Central memory CD4-positive, alpha-beta T cell (primary cell): ENCODE data around the gene PCNX1.
"Not testable (repeated sequence)": the region's sequence is repeated elsewhere in the genome, so short reads cannot be mapped to it uniquely, and the experiment has no call there.

Experiments used
- DNase-seq: peaks from one replicate; pipeline ENCODE4 v3.0.0; 2022
- total RNA-seq, 3 experiments: gene quantifications; one replicate each; lab custom pipeline; 2026; lab: John Stamatoyannopoulos, UW

Gene PCNX1
- total RNA-seq, result 94.6 to 473 (median 331) reads per million in 3 experiments

- DNase-seq, result peak; percentile 93
These were observed at the start of gene PCNX1 for GRCh38 chr14:70907176-70907995. TSS of gene PCNX1 (plus strand) at chr14:70907459. CDS start at chr14:70907851, 392 bp downstream.

- no peak for DNase-seq
These were observed 49.8 kb upstream of the PCNX1 start for GRCh38 chr14:70857496-70857890.

GRCh38 chr14:70858641-70859040, 48.6 kb upstream of the PCNX1 start:
- DNase-seq, result no peak

DNA sequence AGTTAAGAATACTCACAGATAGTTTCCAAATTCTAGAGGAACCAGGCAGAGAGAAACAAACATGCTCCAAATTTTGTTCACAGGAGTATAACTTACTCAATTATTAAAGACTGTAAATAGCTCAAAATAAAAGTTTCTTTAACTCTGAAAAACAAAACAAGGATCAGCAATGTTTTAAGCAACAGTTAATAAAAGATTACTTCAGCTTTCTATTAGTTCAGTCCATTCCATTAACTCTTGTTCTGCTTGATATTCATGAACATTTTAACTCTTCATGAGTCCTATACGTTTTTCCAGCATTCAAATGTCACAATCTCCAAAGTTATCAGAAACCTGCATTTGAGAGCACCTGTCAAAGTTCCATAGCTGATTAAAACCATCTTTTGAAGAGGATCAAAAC, 40.3 kb upstream of the PCNX1 start:
- not testable (repeated sequence) for DNase-seq

- DNase-seq, result no peak
These were observed 36.3 kb upstream of the PCNX1 start for GRCh38 chr14:70871001-70871400.

GRCh38 chr14:70871863-70872677, 35.2 kb upstream of the PCNX1 start:
- peak; percentile 46 for DNase-seq

GRCh38 chr14:70872678-70873020, 34.6 kb upstream of the PCNX1 start:
- no peak for DNase-seq

DNA sequence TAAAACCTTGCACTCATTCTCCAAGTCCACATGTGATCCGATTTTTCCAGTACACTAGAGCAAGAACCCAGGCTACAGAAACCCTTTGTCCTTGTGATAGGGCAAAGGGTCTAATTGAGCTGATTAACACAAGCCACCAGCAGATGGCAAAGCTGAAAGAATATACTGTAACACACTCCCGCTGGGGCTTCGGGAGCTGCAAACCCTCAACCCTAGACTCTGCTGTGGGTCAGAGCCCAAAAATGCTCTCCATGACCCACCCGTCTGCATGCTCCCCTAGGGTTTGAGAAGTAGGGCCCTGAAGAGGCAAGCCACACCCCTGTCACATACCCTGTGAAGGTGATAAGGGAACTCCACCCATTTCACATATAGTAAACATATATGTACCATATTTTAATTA, 33.6 kb upstream of the PCNX1 start:
- DNase-seq, result no peak

DNA sequence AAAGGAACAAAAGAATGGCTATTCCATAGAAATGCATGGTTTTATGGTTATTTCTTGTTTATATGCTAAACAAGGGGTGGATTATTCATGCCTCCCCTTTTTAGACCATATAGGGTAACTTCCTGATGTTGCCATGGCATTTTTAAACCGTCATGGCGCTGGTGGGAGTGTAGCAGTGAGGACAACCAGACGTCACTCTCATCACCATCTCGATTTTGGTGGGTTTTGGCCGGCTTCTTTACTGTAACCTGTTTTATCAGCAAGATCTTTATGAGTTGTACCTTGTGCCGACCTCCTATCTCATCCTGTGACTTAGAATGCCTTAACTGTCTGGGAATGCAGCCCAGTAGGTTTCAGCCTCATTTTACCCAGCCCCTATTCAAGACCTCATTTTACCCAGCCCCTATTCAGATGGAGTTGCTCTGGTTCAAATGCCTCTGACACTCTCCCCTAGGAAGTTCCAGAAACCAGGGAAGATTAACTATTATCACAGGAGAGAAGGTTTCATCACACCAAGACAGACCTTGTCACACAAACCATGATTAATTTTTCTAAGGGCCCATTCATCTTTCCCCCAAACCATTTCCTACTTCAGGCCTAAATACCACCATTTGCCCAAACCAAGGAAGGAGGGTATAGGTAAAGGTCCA, 31.3 kb upstream of the PCNX1 start:
- DNase-seq, result not testable (repeated sequence)

DNA sequence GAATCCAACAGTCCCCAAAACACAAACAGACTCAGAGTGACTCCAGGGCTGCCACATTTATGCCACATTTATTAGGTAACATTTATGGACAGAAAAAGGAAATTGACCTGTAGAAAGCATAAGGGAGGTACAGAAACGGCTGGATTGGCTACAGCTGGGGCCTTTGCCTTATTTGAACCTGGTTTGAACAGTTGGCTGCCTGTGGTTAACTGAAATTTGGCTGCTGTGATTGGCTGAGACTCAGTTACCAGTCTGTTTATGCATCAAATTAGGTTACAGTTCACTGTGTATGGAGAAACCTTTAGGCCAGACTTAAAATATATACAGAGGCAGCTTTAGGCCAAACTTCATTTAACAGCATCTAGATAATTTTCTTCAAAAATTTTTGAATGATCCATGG, 27.8 kb upstream of the PCNX1 start:
- no peak for DNase-seq

GRCh38 chr14:70880888-70881287, 26.4 kb upstream of the PCNX1 start:
- DNase-seq, result not testable (repeated sequence)

DNA sequence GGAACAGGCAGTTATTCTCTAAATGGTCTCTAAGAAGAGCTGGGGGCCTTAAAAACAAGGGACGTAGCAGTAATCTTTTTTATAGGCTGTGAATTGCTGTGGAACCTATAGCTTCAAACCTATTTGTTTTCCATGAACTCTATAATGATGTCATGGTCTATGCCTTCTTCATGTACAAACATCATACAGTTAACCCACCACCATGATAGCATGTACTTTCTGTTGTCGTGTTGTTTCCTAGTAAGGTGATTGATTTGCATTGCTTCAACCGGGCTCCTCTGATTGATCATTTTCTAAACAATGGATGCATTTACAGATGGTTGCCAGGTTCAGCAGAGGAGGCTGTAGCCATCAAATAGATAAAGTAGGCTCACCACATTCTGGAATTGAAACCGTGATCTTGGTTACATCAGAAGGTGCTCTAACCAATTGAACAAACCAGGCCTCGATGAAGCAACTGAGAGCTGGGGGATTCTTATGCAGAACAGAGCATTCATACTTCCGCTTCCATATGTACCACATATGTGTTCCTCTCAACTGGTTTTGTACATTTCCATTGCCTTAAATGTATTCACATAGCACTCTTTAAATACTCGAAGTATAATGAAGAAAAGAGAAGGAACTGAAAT, 25.6 kb upstream of the PCNX1 start:
- no peak for DNase-seq

- DNase-seq, result no peak
These were observed 24.3 kb upstream of the PCNX1 start for GRCh38 chr14:70882776-70883492.

GRCh38 chr14:70884595-70885342, 22.5 kb upstream of the PCNX1 start:
- no peak for DNase-seq

- DNase-seq, result no peak
These were observed 21.8 kb upstream of the PCNX1 start for GRCh38 chr14:70885343-70886022.

GRCh38 chr14:70886421-70887206, 20.6 kb upstream of the PCNX1 start:
- peak; percentile 60 for DNase-seq

GRCh38 chr14:70887207-70887681, 20.0 kb upstream of the PCNX1 start:
- no peak for DNase-seq

DNA sequence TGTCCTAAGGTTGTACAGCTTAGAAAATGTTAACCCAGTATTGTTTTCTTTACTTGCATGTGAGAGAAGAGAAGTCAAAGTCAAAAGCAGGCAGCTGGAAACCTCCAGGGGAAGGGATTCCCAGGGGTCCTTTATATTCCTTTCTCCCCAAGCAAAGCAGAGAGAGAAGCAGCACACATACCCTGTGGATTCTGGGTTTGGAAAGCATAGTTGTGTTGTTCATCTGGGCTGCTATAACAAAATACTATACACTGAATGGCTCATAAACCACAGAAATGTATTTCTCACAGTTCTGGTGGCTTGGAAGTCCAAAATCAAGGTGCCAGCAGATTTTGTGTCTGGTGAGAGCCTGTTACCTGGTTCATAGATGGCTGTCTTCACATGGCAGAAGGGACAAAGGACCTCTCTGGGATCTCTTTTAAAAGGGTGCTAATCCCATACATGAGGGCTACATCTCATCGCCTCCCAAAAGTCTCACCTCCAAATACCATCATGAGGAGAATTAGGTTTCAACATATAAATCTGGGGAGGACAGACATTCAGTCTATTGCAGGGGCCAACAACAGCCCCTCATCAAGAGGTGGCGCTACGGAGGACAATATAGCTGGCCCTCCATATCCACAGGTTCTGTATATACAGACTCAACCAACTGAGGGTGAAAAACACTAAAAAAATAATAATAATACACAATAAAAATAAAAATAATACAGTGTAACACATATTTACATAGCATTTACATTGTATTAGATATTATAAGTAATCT, 19.3 kb upstream of the PCNX1 start:
- DNase-seq, result no peak

- peak; percentile 27 for DNase-seq
These were observed 18.5 kb upstream of the PCNX1 start for GRCh38 chr14:70888681-70889175.
